Measurements from ENCODE around the gene FBXL16. TPM values are rescaled to one million over a fixed set of nuclear protein-coding genes. Genes with fewer than 3 reads are reported as not detected.

FBXL16 gene
- total and polyA plus RNA-seq, 2 donors (not counting 3 experiments of a cell fraction or from before 2014, with no cell fraction given), result 0.07 to 0.22 TPM

- no peak for DNase-seq (ENCODE audit: low read depth, low spot score)
- TF ChIP-seq JUN (IDR thresholded peaks at IDR 0.05; ENCODE audit: borderline replicate concordance, insufficient read depth, insufficient read length, low read depth), result no peak
- TF ChIP-seq, protein P1, sequence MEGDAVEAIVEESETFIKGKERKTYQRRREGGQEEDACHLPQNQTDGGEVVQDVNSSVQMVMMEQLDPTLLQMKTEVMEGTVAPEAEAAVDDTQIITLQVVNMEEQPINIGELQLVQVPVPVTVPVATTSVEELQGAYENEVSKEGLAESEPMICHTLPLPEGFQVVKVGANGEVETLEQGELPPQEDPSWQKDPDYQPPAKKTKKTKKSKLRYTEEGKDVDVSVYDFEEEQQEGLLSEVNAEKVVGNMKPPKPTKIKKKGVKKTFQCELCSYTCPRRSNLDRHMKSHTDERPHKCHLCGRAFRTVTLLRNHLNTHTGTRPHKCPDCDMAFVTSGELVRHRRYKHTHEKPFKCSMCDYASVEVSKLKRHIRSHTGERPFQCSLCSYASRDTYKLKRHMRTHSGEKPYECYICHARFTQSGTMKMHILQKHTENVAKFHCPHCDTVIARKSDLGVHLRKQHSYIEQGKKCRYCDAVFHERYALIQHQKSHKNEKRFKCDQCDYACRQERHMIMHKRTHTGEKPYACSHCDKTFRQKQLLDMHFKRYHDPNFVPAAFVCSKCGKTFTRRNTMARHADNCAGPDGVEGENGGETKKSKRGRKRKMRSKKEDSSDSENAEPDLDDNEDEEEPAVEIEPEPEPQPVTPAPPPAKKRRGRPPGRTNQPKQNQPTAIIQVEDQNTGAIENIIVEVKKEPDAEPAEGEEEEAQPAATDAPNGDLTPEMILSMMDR (IDR thresholded peaks at IDR 0.05; ENCODE audit: extremely low read depth in 1 of 2, insufficient read depth in 1 of 2, low read depth in 1 of 2, low read length in 2 of 2), result no peak
- TF ChIP-seq, protein P2, sequence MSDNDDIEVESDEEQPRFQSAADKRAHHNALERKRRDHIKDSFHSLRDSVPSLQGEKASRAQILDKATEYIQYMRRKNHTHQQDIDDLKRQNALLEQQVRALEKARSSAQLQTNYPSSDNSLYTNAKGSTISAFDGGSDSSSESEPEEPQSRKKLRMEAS (IDR thresholded peaks at IDR 0.05; ENCODE audit: insufficient read depth, insufficient read length), result no peak
- TF ChIP-seq GATA2 (IDR thresholded peaks at IDR 0.05; ENCODE audit: insufficient read depth, insufficient read length, low read depth, low read length), result no peak
- TF ChIP-seq MYC (IDR thresholded peaks at IDR 0.05; ENCODE audit: low read depth, low read length), result no peak
- no peak for TF ChIP-seq FOS (IDR thresholded peaks at IDR 0.05; ENCODE audit: borderline replicate concordance, insufficient read depth, low read length)
- no peak for TF ChIP-seq POLR2AphosphoS5 (IDR thresholded peaks at IDR 0.05; ENCODE audit: insufficient read depth, low read depth, low read length)
- TF ChIP-seq EZH2 (IDR thresholded peaks at IDR 0.05; ENCODE audit: borderline replicate concordance, low read depth, low read length, severe bottlenecking), result no peak
- no peak for TF ChIP-seq POLR2A (IDR thresholded peaks at IDR 0.05; ENCODE audit: low read depth, low read length)
- dilution Hi-C loops (cut with MboI; ENCODE audit: extremely low pct_ligation_motif_present, low sequenced_read_pairs) (no loop called here), intact Hi-C loops (cut with micrococcal nuclease) (no loop called here)
- no peak for FAIRE-seq
- no peak overlapping the region for H3K4me2 ChIP-seq (ENCODE audit: insufficient read depth, low read length)
- no peak overlapping the region for H3K4me3 ChIP-seq (replicated peaks in 1 of 3; ENCODE audit: insufficient read depth in 1 of 3, low read depth in 1 of 3, low read length in 3 of 3)
- H3K27me3 ChIP-seq (ENCODE audit: control insufficient read depth in 2 of 2, insufficient read depth in 2 of 2, low read length in 2 of 2), result no peaks in the 10 kb centered on the region
- H3K36me3 ChIP-seq (ENCODE audit: control insufficient read depth in 2 of 2, extremely low read depth in 1 of 2, insufficient read depth in 2 of 2, low read length in 2 of 2), result peaks cover 5 to 35% of the 10 kb centered on the region in 2 experiments
- H3K27ac ChIP-seq (ENCODE audit: insufficient read depth, low read depth, low read length), result no peak overlapping the region
- H3K9ac ChIP-seq (replicated peaks; ENCODE audit: extremely low read depth, insufficient read depth, low read length), result no peak overlapping the region
- no peaks in the 10 kb centered on the region for H3K4me1 ChIP-seq (ENCODE audit: control insufficient read depth, extremely low read depth, insufficient read depth, low read length)
- BruUV-seq (replicated peaks), result no TSS peak
- CTCF ChIA-PET, result no interaction called here
- peaks cover 18% of the 10 kb centered on the region for H3K79me2 ChIP-seq (ENCODE audit: control insufficient read depth, insufficient read depth, low read length)
- POLR2A ChIA-PET, result no interaction called here
- no peaks in the 10 kb centered on the region for H3K9me1 ChIP-seq (replicated peaks; ENCODE audit: control insufficient read depth, extremely low read depth, insufficient read depth, low read length)
- no peaks in the 10 kb centered on the region for H3K9me3 ChIP-seq (replicated peaks; ENCODE audit: control insufficient read depth, insufficient read depth, low read length)
- no peak overlapping the region for H2AFZ ChIP-seq (ENCODE audit: low read depth, low read length)
- no peaks in the 10 kb centered on the region for H4K20me1 ChIP-seq (replicated peaks; ENCODE audit: control insufficient read depth, extremely low read depth, insufficient read depth, low read length)
These were observed 35.9 kb downstream of the FBXL16 start for GRCh38 chr16:669666-670065.
